Inflammatory macrophage (primary cell): ENCODE data around the gene SCFD2.

Experiments used
- DNase-seq, 2 donors: peaks; one replicate each; pipeline ENCODE4 v3.0.0-alpha.2; 2020 to 2022

The SCFD2 gene

DNA sequence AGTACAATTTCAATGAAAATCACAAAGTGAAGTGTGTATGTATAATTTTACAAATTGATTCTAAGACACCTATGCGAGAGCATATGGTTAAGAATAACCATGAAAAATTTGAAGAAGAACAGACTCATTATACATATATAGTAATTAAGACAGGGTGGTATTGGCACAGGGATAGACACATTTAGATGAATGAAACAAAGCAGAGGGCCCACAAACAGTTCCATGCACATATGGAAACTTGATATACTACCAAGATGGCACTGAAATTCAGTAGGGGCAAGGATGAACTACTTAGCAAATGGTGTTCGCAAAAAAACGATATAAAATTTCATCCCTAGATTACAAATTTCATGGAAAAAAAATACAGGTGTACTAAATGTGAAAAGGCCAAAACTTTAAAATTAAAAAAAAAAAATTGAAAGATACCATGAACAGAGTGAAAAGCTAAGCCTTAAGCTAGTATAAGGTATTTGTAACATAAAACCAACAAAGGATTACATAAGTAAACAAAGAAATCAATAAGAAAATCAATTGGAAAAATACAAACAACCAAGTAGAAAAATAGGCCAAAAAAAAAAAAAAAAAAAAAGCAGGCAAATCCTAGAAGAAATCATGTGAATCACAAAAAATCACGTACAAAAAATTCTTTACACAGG is 418.3 kb downstream of the SCFD2 start:
- DNase-seq = no peak

DNA sequence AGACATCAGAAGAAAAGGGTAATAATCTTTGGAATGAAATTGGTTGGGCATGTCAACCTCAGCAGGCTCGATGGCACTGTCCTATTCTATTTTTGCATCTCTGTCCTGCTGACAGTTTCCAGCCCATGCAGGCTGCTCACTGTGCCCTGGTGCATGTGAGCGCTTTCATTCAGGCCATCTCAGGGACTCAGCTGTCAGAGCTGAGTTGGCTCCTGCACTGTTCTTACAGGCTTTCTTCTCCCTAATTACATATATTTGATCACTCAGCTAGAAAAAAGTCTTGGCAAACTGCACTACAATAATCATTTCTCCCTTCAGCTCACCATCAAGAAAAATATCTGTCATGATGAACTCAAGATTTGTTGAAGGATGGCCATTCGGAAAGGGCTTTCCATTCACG is 419.0 kb downstream of the SCFD2 start:
- no peak for DNase-seq

DNA sequence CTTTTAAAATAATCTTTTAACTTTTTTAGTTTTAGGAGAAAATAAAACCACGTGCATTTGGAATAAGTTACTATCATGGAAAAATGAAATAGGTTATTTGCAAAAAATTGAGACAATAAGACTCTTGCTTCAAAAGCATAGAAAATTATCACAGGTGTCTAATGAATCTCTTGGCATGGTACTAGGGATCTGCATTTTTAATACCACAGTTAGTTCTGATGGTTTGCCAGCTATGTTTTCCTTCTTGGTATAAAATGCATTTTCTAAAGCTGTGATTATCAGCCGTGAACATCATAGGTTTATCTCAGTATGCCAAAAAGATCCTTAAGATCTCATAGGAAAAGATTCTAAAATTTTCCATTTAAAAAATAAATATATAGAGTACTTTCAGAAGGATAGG is 419.9 kb downstream of the SCFD2 start:
- DNase-seq = no peak

DNA sequence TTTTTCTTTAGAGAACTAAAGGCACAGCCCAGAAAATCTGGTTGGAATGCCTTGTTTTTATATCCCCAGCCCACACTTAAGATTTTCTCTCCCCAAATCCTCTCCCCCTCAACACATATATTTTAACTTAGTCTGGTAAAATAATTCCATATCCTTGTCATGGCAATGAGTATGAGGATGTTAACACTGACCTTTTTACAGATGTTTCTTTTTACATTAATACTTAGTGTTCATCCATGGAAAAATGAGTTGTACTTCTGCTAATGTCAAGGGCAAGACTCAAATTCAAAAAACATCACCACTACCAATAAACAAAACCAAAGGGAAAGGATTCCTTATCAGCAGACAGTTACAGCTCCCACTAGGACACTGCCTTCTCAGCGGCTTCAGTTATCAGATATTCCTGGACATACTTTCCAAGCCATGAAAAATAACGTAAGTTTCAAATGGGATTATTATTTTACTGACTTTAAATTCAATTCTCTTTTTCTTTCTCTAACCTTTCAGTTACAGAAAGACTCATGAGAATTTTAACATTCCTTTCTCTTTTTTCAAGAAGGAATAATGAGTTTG is 420.4 kb downstream of the SCFD2 start:
- DNase-seq = no peak

DNA sequence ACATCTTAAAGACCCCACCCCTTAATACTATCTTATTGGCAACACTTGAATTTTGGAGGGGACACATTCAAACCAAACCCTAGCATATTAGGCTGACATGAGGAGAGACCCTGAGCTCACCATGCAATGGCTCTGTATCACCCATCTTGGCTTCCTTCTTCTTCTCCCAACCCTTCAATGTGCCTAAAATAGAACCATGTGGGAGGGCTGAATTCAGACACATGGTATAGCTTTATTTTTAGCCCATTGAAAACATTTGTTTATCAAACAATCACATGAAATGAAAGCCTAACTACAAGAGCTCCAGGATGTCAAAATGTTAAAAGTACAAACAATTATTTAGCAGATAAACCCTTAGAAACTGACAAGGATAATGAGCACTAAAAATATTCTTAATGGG is 422.2 kb downstream of the SCFD2 start:
- DNase-seq = peak; percentile 21 to 39

DNA sequence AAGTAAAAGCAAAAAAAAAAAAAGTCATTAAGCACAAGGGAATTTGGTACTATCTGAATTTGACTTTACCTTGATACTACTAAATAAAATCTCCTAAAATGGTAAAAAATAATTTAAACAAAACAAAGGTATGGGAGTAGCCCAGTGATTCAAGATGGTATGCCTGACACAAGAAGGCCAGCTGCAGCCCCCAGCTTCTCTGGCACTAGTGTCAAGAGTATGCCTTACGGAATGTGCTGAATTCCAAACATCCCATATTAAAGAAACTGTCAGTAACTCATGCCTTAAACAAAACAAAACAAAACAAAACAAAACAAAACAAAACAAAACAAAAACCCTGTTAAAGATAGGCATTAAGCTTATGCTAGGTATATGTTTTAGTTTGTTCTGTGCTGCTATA is 422.9 kb downstream of the SCFD2 start:
- no peak for DNase-seq

DNA sequence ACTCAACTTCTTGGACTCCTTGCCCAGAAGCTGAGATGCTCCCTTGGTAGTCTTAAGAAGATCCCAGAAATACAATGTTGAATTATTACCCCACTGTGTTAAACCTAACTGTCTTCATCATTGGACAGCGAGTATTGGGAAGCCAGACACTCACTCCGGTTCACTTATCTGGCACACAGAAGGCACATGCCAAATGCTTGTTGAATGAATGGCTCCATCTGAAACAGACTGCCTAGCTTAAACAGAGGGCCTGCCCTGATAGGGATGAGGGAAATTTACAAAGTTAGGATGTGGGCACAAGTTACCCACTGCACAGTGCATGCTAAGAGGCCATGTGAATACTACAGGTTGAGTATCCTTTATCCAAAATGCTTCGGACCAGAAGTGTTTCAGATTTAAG is 424.4 kb downstream of the SCFD2 start:
- no peak for DNase-seq

DNA sequence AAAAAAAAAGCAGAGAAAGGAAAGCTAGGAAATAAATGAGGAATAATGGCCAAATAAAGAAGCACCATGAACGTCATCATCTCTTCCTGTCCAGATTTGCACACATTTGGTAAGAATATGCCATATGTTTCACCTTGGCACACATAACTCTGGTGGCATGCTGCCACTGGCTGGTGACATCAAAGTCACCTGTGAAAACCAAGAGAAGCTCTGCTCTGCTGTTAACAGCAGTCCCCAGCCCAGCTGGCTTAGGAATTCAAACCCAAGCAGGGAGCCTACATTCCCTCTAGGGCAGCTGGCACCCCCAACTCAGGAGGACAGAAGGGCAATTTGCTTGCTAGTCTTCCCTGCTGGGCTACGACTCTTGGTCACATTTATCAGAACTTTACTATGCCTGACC is 426.1 kb downstream of the SCFD2 start:
- no peak for DNase-seq

DNA sequence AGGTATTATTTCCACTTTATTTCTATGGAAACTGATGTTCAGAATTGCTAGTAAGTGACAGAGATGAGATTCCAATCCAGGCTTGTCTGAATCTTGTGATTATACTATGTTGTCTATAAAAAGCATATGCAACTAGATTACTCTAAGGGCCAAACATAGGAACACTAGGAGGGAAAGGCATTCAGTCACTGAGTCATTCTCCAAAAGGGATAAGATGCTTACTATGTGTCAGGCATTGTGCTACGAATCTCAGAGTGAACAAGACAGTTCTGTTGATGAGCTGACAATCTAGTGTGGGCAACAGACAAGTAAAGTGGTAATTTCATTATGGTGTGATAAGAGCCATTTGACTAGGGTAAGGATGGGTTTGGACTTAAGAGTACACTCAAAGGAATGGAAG is 426.5 kb downstream of the SCFD2 start:
- DNase-seq = no peak

DNA sequence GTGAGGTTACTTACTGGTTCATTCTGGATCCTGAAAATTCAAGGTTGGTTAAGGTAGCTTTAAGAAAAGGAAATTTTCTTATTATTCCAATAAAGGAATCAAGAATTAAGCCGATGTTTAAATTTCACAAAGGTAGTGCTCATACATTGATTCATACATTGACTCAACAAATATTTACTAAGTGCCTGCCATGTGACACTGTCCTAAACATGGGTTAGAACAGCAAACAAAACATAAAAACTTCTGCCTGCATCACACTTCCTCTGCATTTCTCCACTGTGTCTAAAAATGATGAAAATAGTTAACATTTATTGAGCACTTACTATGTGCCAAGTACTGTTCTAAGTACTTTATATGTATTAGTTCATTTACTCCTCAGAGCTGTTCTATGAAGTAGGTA is 428.0 kb downstream of the SCFD2 start:
- DNase-seq = no peak

DNA sequence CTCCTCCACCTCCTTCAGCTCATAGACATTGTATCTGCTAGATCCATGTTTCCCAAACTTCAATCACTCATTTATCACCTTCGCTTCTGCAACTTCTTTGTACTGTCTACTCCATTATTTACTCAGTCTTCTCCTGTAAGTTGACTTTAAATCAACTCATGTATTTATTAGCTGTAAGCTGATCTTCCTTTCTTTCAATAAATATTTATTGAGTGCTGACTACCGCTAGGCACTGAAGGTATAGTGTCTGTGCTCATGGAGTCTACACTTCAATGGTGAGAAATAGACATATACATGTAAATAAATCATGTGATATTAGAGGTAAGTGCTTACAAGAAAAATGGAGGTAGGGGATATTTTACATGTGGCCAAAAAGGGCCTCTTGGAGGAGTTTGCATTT is 429.1 kb downstream of the SCFD2 start:
- DNase-seq = no peak

DNA sequence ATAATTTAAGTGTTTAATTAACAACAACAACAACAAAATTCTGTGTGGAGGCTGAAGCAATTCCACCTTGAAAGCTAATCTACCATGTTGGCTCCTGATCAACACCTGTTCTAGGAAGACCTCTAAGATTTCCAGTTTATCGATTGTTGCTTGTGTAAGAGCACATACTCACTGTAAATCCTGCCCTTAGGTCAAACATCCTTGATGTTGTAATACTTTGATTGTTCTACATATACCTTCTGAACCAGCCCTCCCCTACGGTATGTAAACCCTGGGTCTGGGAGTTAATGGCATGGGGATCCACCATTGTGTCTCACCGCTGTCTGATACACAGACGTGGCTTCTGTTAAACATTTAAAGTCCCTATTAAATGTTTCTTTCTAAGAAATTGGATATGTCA is 430.5 kb downstream of the SCFD2 start:
- DNase-seq = no peak

DNA sequence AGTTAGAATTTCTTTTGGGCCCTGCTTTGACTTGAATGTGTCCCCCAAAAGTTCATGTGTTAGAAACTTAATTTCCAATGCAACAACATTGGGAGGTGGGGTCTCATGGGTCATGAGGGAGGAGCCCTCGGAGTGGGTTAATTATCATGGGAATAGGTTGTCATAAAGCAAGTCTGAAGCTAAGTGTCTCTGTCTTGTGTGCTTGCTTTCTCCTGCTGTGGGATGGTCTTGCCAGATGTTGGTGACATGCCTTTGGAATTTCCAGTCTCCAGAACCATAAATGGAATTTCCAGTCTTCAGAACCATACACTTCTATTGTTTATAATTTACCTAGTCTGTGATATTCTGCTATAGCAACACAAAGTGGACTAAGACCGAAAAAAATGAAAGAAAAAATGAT is 432.1 kb downstream of the SCFD2 start:
- DNase-seq = no peak

DNA sequence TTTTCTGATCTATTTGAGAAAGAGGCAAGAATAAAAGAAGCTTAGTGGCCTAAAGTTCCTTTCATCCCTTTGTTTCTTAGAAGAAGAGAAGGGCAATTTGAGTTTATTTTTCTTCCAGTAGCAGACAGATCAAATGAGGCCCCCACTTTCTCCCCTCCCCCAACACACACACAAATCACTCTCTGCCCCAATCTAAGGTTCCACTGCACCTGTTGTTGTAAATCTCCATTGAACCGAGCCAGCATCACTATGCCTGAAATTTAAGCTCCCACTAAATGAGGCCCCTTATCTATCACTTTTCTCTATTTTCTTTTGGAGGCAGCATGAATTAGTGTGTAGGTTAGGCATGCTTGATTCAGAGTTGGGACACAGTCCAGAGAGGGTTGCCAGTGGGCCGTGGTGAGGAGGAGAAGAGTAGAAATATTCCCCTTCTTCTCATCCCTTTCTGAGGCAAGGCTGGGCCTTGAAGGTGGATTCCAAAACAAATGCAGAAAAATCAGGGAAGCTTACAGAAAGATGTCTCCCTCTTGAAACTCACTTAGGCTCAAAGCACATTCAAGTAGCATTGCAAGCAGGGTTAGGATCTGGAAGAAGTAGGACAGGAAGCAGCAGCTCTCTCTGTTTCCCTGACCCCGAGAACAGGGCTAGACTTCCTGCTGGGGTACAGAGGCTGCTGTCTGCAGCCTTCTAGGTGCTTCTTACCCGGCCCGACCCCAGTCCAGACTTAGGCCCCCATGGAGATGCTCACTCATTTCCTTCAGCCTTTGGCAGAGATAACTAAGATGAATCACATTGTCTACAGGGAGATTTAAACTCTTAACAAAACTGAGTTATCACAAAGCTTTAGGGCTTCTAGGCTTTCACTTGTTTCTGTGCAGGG is 433.0 kb downstream of the SCFD2 start:
- DNase-seq = no peak

DNA sequence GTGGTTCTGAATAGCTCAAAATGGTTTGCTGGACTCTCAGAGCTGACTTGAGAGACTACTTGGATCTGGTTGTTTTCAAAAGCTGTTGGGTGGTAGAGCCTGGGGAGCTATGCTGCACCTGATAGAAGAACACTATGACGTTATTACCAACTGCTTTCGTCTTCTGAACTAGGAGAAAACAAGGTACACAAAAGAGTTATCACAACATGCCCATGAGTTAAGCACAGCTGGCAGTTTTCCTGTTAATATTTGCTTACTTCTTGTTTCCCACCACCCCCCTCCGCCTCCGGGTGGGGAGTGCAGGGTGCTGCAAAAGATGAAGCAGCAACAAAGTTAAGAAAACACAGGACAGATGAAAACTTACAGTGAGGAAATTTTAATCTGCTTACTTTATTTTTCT is 434.6 kb downstream of the SCFD2 start:
- DNase-seq = peak in 1 of 2 donors; percentile 18

DNA sequence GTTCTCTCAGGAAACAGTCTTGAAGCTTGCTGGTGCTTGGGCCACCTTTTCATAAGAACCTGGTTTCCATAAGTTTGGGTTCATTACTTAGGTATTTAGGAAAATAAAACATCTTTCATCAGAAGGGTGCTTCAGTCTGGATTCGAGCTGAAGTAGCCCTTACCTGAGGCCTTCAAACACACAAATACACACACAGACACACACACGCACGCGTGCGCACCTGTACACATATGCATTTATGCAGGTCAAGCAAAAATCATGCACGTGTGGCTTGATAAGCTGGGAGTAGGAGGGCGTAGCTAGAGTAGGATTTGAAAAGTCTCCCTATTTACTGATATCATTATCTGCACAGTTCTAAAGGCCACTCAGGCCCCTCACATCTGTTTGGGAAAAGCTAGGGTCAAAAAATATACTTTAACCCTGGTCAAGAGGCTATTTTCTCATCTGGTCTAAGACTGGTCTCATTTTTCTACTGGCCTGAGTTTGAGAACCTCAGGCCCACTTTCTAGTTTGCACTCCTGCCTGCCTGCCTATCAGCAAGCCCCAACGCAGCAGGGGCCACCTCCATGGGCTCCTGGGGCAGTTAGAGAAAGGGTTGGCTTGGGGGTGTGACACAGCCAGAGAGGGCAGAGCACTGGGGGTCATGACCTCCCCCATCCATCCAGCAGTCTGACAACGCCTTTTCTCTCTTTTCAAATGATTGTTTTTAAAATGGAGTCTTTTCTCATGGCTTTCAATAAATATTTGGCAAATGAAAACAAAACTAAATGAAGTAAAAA is 439.5 kb downstream of the SCFD2 start:
- DNase-seq = no peak

DNA sequence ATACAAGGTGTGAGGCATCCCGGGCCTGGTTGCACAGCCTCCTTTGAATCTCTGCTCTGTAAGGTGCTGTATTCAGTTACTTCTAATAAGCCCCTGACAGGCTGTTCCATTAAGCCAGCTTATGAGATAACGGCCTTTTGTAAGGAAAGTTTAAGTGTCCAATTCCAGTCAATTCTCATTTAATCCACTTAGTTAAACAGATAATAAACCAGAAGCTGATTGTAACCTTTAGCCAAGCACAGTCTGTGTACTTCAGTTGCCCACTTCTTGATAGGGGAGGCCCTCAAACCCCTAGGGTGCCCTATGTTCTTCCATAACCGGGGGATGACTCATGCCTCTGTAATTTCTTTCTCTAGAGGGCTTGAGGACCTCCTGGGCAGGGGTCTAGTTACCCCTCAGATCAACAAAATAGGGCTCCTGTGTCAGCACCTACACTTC is 440.3 kb downstream of the SCFD2 start:
- DNase-seq = no peak

DNA sequence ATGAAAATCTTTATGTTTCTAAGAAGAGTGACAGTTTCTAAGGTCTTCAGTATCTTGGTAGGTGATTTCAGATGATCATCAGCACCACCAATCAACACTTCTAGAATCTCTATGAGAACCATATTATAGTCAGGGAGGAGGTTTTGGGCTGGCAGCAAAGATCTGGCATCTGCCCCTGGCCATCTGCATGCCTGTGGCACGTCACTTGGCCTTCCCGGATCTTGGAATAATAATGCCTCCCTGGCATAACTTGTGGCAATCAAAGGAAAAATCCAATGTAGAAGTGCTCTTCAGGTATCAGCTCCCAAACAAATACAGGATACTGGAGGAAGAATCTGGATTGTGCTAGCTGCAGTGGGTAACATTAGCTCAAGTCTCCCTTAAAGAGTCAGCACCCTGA is 446.4 kb downstream of the SCFD2 start:
- no peak for DNase-seq

DNA sequence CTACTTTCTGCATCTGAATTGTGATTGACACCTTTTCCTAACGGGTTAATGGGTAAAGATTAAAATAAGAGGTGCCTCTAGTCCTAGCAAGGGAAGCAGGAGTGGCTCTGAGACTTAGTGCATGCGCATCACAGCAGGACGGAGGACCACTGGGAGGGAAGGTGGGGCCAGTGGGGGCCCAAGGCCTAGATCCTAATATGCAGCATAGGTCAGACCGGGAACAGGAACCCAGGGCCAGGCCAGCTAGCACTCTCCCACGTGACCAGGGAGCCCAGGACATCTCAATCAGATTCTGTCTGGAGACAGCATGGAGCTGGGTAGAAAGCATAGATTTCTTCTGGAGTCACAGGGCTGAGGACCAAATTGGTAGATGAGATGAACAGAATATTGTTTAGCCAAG is 448.0 kb downstream of the SCFD2 start:
- DNase-seq = no peak

DNA sequence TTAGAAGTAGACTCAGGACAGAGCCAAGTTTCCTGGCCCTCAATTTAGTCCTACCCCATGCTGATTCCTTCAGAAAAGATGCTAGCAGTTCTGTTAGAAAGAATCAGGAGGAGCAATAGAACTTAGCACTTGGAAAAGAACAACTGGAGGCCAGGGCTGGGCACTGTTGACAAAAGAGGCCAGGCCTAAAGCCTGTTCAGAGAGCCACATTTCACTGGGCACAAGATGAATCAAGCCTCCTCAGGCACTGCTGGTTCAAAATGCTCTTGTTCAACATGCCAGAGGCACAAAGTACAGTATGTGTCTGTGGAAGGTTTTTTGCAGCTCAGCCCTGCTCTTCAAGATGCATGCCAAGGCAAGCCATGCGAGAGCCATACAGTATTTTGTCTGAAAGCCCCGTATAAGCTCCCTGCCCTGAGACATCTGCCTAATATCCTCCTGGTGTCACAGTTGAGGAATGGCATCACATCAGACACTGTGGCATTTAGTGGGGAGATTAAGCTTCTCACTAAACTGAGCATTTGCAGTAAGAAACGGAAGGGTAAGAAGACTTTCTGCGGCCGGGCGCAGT is 450.0 kb downstream of the SCFD2 start:
- no peak for DNase-seq

DNA sequence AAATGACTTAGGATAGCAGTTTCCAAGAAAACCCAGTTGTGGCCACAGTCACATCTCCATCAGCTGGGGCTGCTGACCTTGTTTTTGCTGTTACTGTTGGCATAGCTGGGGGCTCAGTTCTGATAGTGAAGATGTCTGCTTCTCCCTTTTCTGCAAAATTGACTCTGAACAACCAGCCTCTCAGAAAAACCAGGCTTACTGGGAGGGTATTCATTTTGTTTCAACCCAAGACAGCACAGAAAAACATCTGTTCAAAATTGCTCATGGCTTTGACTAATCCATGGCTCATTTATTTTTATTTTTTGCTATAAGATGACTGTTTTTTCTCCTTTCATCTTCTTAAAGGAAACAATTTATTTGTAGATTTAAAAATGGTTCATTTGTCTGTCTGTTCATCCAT is 450.7 kb downstream of the SCFD2 start:
- no peak for DNase-seq

DNA sequence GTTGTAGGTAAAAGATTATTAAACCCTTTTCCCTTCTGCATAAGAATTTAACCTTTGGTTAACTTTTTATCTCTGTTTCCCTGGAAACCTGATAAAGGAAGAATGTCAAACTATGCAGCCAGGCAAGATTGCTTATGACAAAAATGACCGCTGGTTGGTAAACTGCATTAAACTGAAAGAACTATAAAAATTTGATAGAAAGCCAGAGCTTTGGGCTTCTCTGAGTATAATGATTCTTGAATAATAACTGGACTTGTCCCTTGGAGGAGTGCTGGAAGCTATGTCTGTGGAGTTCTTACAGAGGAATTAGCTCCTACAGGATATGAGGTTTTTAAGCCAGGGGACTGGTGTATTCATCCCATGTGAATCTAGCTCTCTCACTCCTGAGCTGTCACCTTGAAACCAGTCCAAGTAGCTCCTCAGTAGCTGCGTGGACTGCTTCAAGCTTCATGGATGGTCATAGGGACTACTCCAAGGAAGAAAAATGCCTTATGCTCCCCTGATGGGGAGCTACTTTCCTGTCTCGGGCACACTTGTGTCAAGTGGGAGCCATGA is 451.7 kb downstream of the SCFD2 start:
- DNase-seq = no peak

DNA sequence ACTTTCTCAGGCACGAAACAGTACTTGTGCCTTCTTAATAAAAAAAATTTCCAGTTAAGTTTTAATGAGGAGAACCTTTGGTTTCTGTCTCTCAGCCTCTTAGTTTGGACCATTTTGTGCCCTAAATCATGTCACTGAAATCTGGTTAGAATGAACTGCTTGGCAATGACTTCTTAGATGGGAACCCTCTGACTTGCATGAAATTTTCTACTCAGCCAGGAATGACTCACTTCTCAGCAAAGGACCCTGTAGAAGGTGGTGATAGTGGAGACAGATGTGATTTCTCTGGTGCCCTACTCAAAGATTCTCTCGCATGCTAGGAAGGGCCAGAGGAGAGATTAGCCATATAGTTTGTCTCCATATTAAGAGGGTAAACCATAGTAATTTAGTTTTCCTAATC is 453.3 kb downstream of the SCFD2 start:
- no peak for DNase-seq
